Measurements from ENCODE around the gene DLL1. TPM values are rescaled to one million over a fixed set of nuclear protein-coding genes. Genes with fewer than 3 reads are reported as not detected.

DLL1 gene
- total RNA-seq, 1 experiment from 2014 or later = 2.8 TPM

DNA sequence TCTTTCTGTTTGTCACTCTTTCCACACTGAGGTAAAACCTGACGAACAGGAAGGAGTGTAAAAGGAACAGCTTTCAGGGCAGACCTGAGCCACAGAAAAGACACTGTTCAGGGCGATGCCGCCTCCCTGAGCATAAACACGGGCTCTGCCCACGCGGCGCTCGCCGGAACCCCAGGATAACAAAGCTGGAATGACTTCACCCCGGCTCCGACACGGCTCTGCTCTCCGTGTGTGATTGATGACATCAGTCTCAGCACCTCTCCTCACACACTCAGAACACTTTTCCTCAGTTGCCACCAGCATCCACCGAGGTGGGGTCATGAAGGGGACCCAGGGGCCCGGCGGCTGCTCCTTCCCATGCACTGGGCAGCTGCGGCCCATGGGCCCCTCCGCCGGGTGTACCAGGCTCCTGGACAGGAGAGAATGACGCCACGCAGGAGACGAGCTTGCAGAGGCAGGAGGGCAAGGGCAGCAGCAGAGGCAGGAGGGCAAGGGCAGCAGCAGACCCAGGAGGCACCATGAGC, 43.6 kb downstream of the DLL1 start:
- Histone ChIP-seq H4K8ac (replicated peaks; ENCODE audit: insufficient read length, low read depth, low read length) (no peak overlapping the region), H2BK12ac (ENCODE audit: insufficient read length, low read depth, low read length) (no peak overlapping the region), H3K23me2 (ENCODE audit: insufficient read length, low read depth, low read length, poor library complexity, severe bottlenecking) (no peaks in the 10 kb centered on the region), H3K9ac (ENCODE audit: extremely low read depth, insufficient read length, low read length) (no peak overlapping the region), H3K23ac (ENCODE audit: insufficient read length, low read depth, low read length) (no peak overlapping the region), H3K27me3 (ENCODE audit: insufficient read depth, low read length) (no peaks in the 10 kb centered on the region), H3T11ph (ENCODE audit: low read length) (no peak overlapping the region), H2AFZ (ENCODE audit: low read length) (no peak overlapping the region), H3K79me2 (ENCODE audit: insufficient read depth, low read length) (no peaks in the 10 kb centered on the region), H3K4me2 (ENCODE audit: insufficient read depth, insufficient read length, low read length) (no peak overlapping the region), H4K91ac (ENCODE audit: insufficient read length, low read depth, low read length) (no peak overlapping the region), H2BK5ac (ENCODE audit: insufficient read length, low read length) (no peak overlapping the region), H4K5ac (ENCODE audit: insufficient read length, low read depth, low read length) (no peak overlapping the region), H3K9me3 (ENCODE audit: control insufficient read depth, low read depth, low read length) (no peaks in the 10 kb centered on the region), H3K27ac (ENCODE audit: insufficient read length, low read depth, low read length) (no peak overlapping the region), H2BK15ac (ENCODE audit: low read depth, low read length) (no peak overlapping the region), H3K56ac (ENCODE audit: insufficient read length, low read depth, low read length) (no peak overlapping the region), H3K14ac (ENCODE audit: insufficient read depth, low read length) (no peak overlapping the region; the same call in 1 of the 2 replicates), H4K20me1 (ENCODE audit: control insufficient read depth, insufficient read depth, insufficient read length) (no peaks in the 10 kb centered on the region), H3K4me1 (ENCODE audit: insufficient read depth, low read length) (no peaks in the 10 kb centered on the region), H2AK5ac (ENCODE audit: insufficient read length, low read length) (no peak overlapping the region), H3K18ac (ENCODE audit: insufficient read length, low read depth, low read length) (no peak overlapping the region), H3K4ac (ENCODE audit: low read depth, low read length) (no peak overlapping the region), H3K79me1 (ENCODE audit: insufficient read depth, low read depth, low read length, poor library complexity, severe bottlenecking) (no peaks in the 10 kb centered on the region), H2BK20ac (ENCODE audit: low read depth, low read length, poor library complexity, severe bottlenecking) (no peak overlapping the region), H2BK120ac (ENCODE audit: low read depth, low read length, poor library complexity, severe bottlenecking) (no peak overlapping the region)
- H3K27me3 Mint-ChIP-seq (ENCODE audit: low read depth) = no peaks in the 10 kb centered on the region; the same call in 1 of the 2 replicates
- H3K27ac Mint-ChIP-seq = no peak overlapping the region
- no CpG with 5 or more reads among the region's 22 CpGs for WGBS (ENCODE audit: extremely low coverage, insufficient read length, low lambda C conversion rate)
- H3K36me3 Mint-ChIP-seq (ENCODE audit: insufficient read depth in 1 of 3, low read depth in 3 of 3) = no peaks in the 10 kb centered on the region; a peak in 1 of 7 replicates
- TF ChIP-seq, protein P1, sequence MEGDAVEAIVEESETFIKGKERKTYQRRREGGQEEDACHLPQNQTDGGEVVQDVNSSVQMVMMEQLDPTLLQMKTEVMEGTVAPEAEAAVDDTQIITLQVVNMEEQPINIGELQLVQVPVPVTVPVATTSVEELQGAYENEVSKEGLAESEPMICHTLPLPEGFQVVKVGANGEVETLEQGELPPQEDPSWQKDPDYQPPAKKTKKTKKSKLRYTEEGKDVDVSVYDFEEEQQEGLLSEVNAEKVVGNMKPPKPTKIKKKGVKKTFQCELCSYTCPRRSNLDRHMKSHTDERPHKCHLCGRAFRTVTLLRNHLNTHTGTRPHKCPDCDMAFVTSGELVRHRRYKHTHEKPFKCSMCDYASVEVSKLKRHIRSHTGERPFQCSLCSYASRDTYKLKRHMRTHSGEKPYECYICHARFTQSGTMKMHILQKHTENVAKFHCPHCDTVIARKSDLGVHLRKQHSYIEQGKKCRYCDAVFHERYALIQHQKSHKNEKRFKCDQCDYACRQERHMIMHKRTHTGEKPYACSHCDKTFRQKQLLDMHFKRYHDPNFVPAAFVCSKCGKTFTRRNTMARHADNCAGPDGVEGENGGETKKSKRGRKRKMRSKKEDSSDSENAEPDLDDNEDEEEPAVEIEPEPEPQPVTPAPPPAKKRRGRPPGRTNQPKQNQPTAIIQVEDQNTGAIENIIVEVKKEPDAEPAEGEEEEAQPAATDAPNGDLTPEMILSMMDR (conservative IDR thresholded peaks at IDR 0.05) = no peak
- H3K9me3 Mint-ChIP-seq = no peaks in the 10 kb centered on the region; a peak in 1 of 5 replicates
- H3K4me1 Mint-ChIP-seq = peaks cover 6 to 25% of the 10 kb centered on the region in 2 experiments
- no peak for DNase-seq
- H3K4me3 Mint-ChIP-seq = no peak overlapping the region
